ENCODE measurements around the gene ARV1.
"Not testable (repeated sequence)": the region's sequence is repeated elsewhere in the genome, so short reads cannot be mapped to it uniquely, and the experiment has no call there.

ARV1 gene

DNA sequence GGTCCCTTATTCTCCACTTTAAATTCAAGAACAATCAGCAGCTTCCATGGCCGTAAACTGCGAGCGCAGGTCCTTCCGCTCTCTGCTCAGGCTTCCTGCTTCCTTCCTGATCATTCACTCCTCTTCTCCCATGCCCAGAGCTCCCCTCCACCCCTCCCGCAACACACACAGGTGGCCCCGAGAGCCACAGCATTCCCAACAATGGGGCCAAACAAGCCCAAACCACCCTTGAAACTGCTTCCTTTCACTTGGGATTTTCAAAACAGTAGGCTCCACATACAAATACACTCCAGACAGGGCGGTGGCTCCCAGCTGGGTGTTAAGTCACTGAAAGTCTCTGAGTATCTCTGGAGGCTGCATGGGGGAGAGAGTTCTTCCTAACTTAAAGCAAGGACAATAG, 49.8 kb downstream of the ARV1 start:
- in situ Hi-C loops (cut with HindIII; ENCODE audit: low sequenced_read_pairs), result no loop called here
- DNase-seq (ENCODE audit: low read depth, low spot score), result no peak
- TF ChIP-seq, protein P1, sequence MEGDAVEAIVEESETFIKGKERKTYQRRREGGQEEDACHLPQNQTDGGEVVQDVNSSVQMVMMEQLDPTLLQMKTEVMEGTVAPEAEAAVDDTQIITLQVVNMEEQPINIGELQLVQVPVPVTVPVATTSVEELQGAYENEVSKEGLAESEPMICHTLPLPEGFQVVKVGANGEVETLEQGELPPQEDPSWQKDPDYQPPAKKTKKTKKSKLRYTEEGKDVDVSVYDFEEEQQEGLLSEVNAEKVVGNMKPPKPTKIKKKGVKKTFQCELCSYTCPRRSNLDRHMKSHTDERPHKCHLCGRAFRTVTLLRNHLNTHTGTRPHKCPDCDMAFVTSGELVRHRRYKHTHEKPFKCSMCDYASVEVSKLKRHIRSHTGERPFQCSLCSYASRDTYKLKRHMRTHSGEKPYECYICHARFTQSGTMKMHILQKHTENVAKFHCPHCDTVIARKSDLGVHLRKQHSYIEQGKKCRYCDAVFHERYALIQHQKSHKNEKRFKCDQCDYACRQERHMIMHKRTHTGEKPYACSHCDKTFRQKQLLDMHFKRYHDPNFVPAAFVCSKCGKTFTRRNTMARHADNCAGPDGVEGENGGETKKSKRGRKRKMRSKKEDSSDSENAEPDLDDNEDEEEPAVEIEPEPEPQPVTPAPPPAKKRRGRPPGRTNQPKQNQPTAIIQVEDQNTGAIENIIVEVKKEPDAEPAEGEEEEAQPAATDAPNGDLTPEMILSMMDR (IDR thresholded peaks at IDR 0.05; ENCODE audit: low read depth, low read length), result no peak
- no peak overlapping the region for H3K4me3 ChIP-seq (ENCODE audit: low read depth, low read length)

DNA sequence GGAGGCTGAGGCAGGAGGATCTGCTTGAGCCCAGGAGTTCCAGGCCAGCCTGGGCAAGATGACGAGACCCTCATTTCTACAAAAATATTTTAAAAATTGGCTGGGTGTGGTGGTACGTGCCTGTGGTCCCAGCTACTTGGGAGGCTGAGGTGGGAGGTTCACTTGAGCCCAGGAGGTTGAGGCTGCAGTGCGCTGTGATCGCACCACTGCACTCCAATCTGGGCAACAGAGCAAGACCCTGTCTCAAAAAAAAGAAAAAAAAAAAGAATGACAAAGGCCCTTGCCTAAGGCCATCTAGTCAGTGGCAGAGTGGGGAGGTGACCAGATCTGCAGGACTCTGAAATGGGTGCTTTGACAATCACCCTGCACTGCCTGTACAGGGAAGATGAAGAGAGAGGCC, 50.4 kb downstream of the ARV1 start:
- H3K4me3 ChIP-seq (ENCODE audit: low read depth, low read length); DNase-seq (ENCODE audit: low read depth, low spot score); in situ Hi-C loops (cut with HindIII; ENCODE audit: low sequenced_read_pairs): not testable (repeated sequence)

DNA sequence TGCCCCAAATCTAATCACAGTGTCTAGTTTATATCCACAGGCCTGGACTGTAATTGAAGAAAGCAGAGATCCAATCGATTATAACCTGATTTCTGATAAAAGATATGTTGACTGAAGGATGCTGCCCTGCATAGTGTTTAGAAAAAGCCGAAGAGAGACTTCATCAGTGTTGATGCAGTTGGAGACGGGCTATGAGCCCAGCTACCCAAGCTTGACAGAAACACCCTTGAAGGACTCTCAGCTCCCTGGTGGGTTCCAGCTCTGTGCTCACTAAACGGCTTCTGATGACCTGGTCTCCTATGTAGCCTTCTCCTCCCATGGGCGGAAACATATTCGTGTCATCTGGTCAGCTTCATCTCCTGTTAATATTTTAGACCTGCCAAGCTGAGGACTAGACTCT, 50.9 kb downstream of the ARV1 start:
- no peak overlapping the region for H3K4me3 ChIP-seq (ENCODE audit: low read depth, low read length)
- no peak for DNase-seq (ENCODE audit: low read depth, low spot score)
- in situ Hi-C loops (cut with HindIII; ENCODE audit: low sequenced_read_pairs), result no loop called here
- TF ChIP-seq, protein P1 (IDR thresholded peaks at IDR 0.05; ENCODE audit: low read depth, low read length), result no peak

DNA sequence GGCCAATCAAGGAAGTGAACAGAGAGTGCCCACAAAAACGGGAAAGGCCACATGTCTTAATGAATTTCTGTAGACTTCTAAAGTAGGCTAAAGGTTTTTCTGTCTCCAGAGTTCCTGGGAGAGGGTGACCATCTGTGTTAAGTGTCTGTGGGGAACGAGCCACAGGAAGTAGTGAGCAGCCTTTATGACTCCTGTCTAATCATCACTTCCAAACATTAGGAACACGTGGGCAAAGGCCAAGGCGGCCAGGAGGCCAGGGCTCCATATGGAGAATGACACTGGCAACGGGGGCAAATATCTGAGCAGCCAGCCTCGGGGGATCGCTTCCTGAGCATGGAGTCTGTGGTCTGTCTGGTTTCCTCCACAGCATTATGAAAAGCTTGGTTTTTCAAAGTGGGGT, 54.1 kb downstream of the ARV1 start:
- in situ Hi-C loops (cut with HindIII; ENCODE audit: low sequenced_read_pairs), result no loop called here
- DNase-seq (ENCODE audit: low read depth, low spot score), result no peak
- no peak overlapping the region for H3K4me3 ChIP-seq (ENCODE audit: low read depth, low read length)
- TF ChIP-seq, protein P1 (IDR thresholded peaks at IDR 0.05; ENCODE audit: low read depth, low read length), result no peak

DNA sequence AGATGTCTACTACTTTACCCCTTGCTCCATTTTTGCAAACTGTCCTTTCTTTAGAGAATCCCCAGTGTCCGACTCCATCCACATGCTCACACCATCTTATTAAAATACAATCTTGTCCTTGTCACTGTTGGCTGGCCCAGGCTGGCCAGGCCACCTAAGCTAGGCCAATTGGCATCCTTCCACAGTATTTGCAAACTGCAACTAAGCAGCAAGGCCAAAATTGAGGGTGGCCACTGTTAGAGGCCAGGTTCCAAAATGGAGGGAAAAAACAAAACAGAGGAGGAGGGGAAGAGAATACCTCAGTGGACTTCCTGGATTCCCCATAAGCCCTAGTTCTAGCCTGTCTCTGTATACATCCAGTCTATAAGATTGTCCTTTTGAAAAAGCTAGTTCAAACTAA, 56.9 kb downstream of the ARV1 start:
- in situ Hi-C loops (cut with HindIII; ENCODE audit: low sequenced_read_pairs), result no loop called here
- no peak overlapping the region for H3K4me3 ChIP-seq (ENCODE audit: low read depth, low read length)
- TF ChIP-seq, protein P1 (IDR thresholded peaks at IDR 0.05; ENCODE audit: low read depth, low read length), result no peak
- no peak for DNase-seq (ENCODE audit: low read depth, low spot score)

DNA sequence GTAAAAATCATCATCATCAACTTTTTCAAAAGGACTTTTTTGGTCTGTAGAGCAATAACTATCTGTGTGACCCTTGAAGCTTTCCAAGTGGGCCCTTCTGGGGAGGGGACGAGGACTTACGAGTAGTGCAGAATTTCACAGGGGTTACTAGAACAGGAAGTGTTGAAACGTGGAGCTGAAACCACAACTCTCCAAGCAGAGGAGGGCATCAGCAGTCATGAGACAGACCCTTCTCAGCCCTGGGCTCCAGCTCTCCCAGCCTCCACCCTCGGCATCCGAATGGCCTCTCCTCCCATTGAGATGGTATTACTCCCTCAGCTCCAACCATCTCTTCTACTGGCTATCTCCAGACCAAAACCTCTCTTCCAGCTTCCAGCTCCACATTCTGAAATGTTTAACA, 57.5 kb downstream of the ARV1 start:
- no peak overlapping the region for H3K4me3 ChIP-seq (ENCODE audit: low read depth, low read length)
- in situ Hi-C loops (cut with HindIII; ENCODE audit: low sequenced_read_pairs), result no loop called here
- DNase-seq (ENCODE audit: low read depth, low spot score), result no peak
- TF ChIP-seq, protein P1 (IDR thresholded peaks at IDR 0.05; ENCODE audit: low read depth, low read length), result no peak

DNA sequence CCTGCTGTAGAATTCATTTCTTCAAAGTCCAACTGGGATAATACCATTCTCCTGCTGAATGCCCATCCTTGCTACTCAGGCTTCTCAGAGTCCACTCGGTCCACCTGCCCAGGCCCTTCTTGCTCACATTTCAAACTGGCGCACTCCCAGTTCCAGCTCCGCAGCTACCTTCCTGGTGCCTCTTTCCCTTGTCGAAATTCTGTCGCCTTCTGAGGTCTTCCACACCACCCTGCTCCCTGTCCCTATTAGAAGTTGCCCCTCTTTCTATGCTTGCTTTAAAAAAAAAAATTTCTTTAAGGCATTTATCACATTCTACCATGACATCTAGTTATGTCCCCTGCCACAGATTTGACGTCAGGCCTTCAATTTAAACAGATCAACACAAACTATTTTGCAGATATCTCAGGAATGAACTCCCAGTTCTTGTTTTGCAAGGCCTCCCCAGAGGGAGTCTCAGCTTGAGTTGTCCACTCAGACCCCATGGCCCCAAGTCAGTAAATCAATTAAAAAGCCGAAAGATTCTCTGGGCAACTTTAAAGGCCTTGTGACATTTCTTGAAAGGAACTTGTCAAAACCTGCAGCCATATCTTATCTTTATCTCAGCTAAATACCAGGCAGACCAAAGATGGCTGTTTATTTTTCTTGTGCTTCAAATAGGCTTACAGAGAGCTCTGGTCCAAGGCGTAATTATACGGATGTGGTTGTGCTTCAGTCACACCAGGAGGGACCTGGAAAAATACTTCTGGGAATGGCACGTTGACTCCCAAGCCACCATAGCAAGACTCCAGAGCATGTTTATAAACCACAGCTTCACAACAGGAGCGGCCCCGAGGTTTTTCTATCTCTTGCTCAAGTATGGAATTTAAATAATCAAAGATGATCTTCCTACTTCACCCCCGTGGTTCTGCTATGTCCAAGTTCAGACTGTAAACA, 59.0 kb downstream of the ARV1 start:
- H3K4me3 ChIP-seq (ENCODE audit: low read depth, low read length), result no peak overlapping the region
- DNase-seq (ENCODE audit: low read depth, low spot score), result peak; percentile 58
- in situ Hi-C loops (cut with HindIII; ENCODE audit: low sequenced_read_pairs), result no loop called here
- TF ChIP-seq, protein P1 (IDR thresholded peaks at IDR 0.05; ENCODE audit: low read depth, low read length), result no peak
